ENCODE results near the gene CCDC6.

GRCh38 chr10:59898125-59898835 lies 8.1 kb downstream of the CCDC6 start:
- no peak for TF ChIP-seq POLR2A (IDR thresholded peaks at IDR 0.05; ENCODE audit: extremely low read depth, insufficient read length)
- no peak for TF ChIP-seq CTCF (IDR thresholded peaks at IDR 0.05; ENCODE audit: low read depth, low read length)
- TF ChIP-seq MAX (IDR thresholded peaks at IDR 0.05; ENCODE audit: low read depth, low read length) = no peak
